NT2/D1 (cell line): ENCODE results near the gene ZNF22.
A peak's percentile ranks its signal among the peaks of the same experiment; 100 is the strongest.

Source experiments
- DNase-seq: peaks from one replicate; pipeline ENCODE4 v3.0.0-alpha.2; 2011; ENCODE audit warnings: low read depth, low spot score
- H3K27me3 ChIP-seq: 2 replicates; pipeline ENCODE4 v1.6.0; 2011; ENCODE audit warnings: mild to moderate bottlenecking; ENCODE audit not compliant: insufficient read length, insufficient read depth
- H3K36me3 ChIP-seq: 2 replicates; pipeline ENCODE4 v1.6.1; 2011; ENCODE audit warnings: mild to moderate bottlenecking, low read length, mixed read lengths; ENCODE audit not compliant: insufficient read depth, insufficient read length
- H3K4me1 ChIP-seq: 2 replicates; pipeline ENCODE4 v1.5.1; 2011; ENCODE audit not compliant: insufficient read depth, insufficient read length
- H3K4me3 ChIP-seq: 2 replicates; pipeline ENCODE4 v1.5.1; 2011; ENCODE audit warnings: low read depth; ENCODE audit not compliant: insufficient read length
- H3K9ac ChIP-seq: 2 replicates; pipeline ENCODE4 v1.6.0; 2011; ENCODE audit warnings: low read depth; ENCODE audit not compliant: insufficient read length
- H3K9me3 ChIP-seq: 2 replicates; pipeline ENCODE4 v1.5.1; 2011; ENCODE audit warnings: mild to moderate bottlenecking, low read length; ENCODE audit not compliant: insufficient read depth
- SUZ12 ChIP-seq: IDR thresholded peaks from 2 replicates; pipeline ENCODE4 v1.6.1; 2011; ENCODE audit not compliant: insufficient read length, insufficient read depth; ENCODE audit errors: extremely low read depth
- YY1 ChIP-seq: IDR thresholded peaks from 2 replicates; pipeline ENCODE4 v1.6.1; 2011; ENCODE audit not compliant: insufficient read length, insufficient read depth
- ZNF274 ChIP-seq: IDR thresholded peaks from 2 replicates; pipeline ENCODE4 v1.6.1; 2011; ENCODE audit warnings: mild to moderate bottlenecking, low read depth, low read length

ZNF22 gene

DNA sequence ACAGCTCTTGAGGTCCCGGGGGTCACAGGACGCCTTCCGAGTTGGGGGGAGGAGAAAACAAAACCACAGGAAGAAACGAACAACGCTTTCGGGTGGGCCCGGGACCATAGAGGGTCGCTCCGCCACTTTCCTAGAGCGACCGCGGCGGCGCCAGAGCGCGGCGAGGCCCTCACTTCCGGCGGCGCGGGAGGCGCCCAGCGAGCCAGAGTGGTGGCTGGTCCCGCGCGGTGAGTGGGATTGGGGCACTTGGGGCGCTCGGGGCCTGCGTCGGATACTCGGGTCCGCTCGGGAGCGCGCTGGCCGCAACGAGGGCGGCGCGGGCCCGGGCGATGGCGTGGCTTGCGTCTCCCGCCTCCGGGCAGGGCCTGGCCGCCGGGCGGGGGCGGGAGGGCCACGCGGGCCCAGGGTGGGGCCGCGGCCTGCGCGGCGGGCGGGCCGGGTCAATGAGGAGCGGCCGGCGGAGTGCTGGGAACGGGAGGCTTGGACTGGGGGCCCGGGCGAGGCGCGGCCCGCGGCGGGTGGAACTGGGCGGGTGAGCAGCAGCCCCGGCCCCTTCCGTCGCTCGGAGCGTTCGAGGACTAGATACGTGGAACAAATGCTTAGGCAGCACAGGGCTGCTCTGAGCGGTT lies at the start of gene ZNF22:
ZNF22 (plus strand) TSS at position 172 of the 629 bp plus-strand sequence. CDS start 2,446 bp downstream, outside the sequence.
- H3K4me1 ChIP-seq, result no peaks in the 10 kb centered on the region
- no peak for DNase-seq
- H3K9me3 ChIP-seq, result peaks cover 32% of the 10 kb centered on the region
- H3K36me3 ChIP-seq, result peaks cover 20% of the 10 kb centered on the region
- no peaks in the 10 kb centered on the region for H3K27me3 ChIP-seq
- no peak for TF ChIP-seq YY1
- no peak for TF ChIP-seq ZNF274
- TF ChIP-seq SUZ12, result no peak
- peak within 1 kb of the TSS; percentile 65 for H3K9ac ChIP-seq
- peak within 1 kb of the TSS; percentile 63 for H3K4me3 ChIP-seq

GRCh38 chr10:44951576-44952226 lies 49.0 kb upstream of the ZNF22 start:
- no peaks in the 10 kb centered on the region for H3K9me3 ChIP-seq
- H3K4me3 ChIP-seq, result no peak overlapping the region
- H3K9ac ChIP-seq, result no peak overlapping the region
- no peak for DNase-seq
- H3K36me3 ChIP-seq, result peaks cover 14% of the 10 kb centered on the region
- TF ChIP-seq YY1 (no peak), SUZ12 (no peak), ZNF274 (no peak)
- no peaks in the 10 kb centered on the region for H3K27me3 ChIP-seq
- H3K4me1 ChIP-seq, result peaks cover 3% of the 10 kb centered on the region

GRCh38 chr10:44952779-44953231 lies 47.9 kb upstream of the ZNF22 start:
- Histone ChIP-seq H3K9me3 (no peaks in the 10 kb centered on the region), H3K36me3 (peaks cover 16% of the 10 kb centered on the region), H3K4me1 (peaks cover 3% of the 10 kb centered on the region), H3K27me3 (no peaks in the 10 kb centered on the region), H3K4me3 (no peak overlapping the region), H3K9ac (no peak overlapping the region)
- no peak for DNase-seq
- no peak for TF ChIP-seq SUZ12
- no peak for TF ChIP-seq ZNF274
- TF ChIP-seq YY1, result no peak

- no peak overlapping the region for H3K9ac ChIP-seq
- DNase-seq, result no peak
- H3K36me3 ChIP-seq, result peaks cover 16% of the 10 kb centered on the region
- TF ChIP-seq YY1 (no peak), SUZ12 (no peak), ZNF274 (no peak)
- H3K9me3 ChIP-seq, result no peaks in the 10 kb centered on the region
- H3K4me1 ChIP-seq, result peaks cover 3% of the 10 kb centered on the region
- no peak overlapping the region for H3K4me3 ChIP-seq
- no peaks in the 10 kb centered on the region for H3K27me3 ChIP-seq
These were observed 46.7 kb upstream of the ZNF22 start for GRCh38 chr10:44954042-44954441.

DNA sequence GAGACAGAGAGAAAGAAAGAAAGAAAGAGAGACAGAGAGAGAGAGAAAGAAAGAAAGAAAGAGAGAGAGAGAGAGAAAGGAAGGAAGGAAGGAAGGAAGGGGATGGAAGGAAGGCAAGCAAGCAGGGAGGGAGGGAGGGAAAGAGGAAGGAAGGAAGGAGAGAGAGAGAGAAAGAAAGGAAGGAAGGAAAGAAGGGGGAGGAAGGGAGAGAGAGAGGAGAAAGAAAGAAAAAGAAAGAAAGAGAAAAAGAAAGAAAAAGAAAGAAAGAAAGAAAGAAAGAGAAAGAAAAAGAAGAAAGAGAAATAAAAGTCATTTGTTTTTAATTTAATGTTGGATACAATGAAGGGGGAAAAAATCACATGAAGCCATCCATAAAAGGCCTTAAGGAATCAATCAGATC lies 45.8 kb upstream of the ZNF22 start:
- no peak overlapping the region for H3K4me3 ChIP-seq
- TF ChIP-seq YY1 (no peak), SUZ12 (no peak)
- no peaks in the 10 kb centered on the region for H3K9me3 ChIP-seq
- H3K4me1 ChIP-seq, result peaks cover 3% of the 10 kb centered on the region
- H3K36me3 ChIP-seq, result peaks cover 16% of the 10 kb centered on the region
- peaks cover 3% of the 10 kb centered on the region for H3K27me3 ChIP-seq
- H3K9ac ChIP-seq, result no peak overlapping the region
- DNase-seq, result no peak

GRCh38 chr10:44955413-44956070 lies 45.2 kb upstream of the ZNF22 start:
- peaks cover 3% of the 10 kb centered on the region for H3K4me1 ChIP-seq

GRCh38 chr10:44956226-44956625 lies 44.5 kb upstream of the ZNF22 start:
- Histone ChIP-seq H3K27me3 (peaks cover 9% of the 10 kb centered on the region), H3K36me3 (peaks cover 16% of the 10 kb centered on the region), H3K4me3 (no peak overlapping the region), H3K9ac (no peak overlapping the region), H3K4me1 (peaks cover 3% of the 10 kb centered on the region), H3K9me3 (no peaks in the 10 kb centered on the region)
- TF ChIP-seq SUZ12 (no peak), ZNF274 (no peak), YY1 (no peak)
- no peak for DNase-seq

More at GRCh38 chr10:44955413-44956070, 45.2 kb upstream of the ZNF22 start:
- peaks cover 8% of the 10 kb centered on the region for H3K27me3 ChIP-seq
- no peak overlapping the region for H3K4me3 ChIP-seq
- TF ChIP-seq ZNF274 (no peak), YY1 (no peak), SUZ12 (no peak)
- peaks cover 16% of the 10 kb centered on the region for H3K36me3 ChIP-seq
- DNase-seq, result no peak
- H3K9me3 ChIP-seq, result no peaks in the 10 kb centered on the region
- no peak overlapping the region for H3K9ac ChIP-seq
